Retinal pigment epithelial cell (primary cell): ENCODE measurements around the gene UBE2V1.

ENCODE experiments used
- DNase-seq: peaks from one replicate; pipeline ENCODE4 v3.0.0-alpha.2; 2010; ENCODE audit warnings: low read depth
- H3K4me3 ChIP-seq: 2 replicates; pipeline ENCODE4 v1.5.1; 2011; ENCODE audit warnings: mild to moderate bottlenecking, low read length, control low read depth, moderate library complexity
- CTCF ChIP-seq: conservative IDR thresholded peaks from 2 replicates; pipeline ENCODE4 v1.5.1; 2011; ENCODE audit warnings: low read depth, low read length, control low read depth, inconsistent platforms

The UBE2V1 gene

GRCh38 chr20:50077818-50078601 lies 34.9 kb downstream of the UBE2V1 start:
- no peak for TF ChIP-seq CTCF
- no peak for DNase-seq
- H3K4me3 ChIP-seq: no peak overlapping the region

- TF ChIP-seq CTCF: no peak
- no peak for DNase-seq
- no peak overlapping the region for H3K4me3 ChIP-seq
Measured at GRCh38 chr20:50073500-50073899, 39.5 kb downstream of the UBE2V1 start.

GRCh38 chr20:50071039-50071888 lies 41.7 kb downstream of the UBE2V1 start:
- DNase-seq: peak; percentile 20
- peak; percentile 97 for TF ChIP-seq CTCF
- peak overlapping the region; percentile 44 for H3K4me3 ChIP-seq

GRCh38 chr20:50070361-50070760 lies 42.6 kb downstream of the UBE2V1 start:
- no peak for TF ChIP-seq CTCF
- no peak for DNase-seq
- H3K4me3 ChIP-seq: no peak overlapping the region

GRCh38 chr20:50068041-50068651 lies 44.8 kb downstream of the UBE2V1 start:
- no peak for DNase-seq
- H3K4me3 ChIP-seq: no peak overlapping the region
- no peak for TF ChIP-seq CTCF

- DNase-seq: no peak
- no peak for TF ChIP-seq CTCF
- H3K4me3 ChIP-seq: no peak overlapping the region
Measured at GRCh38 chr20:50067461-50067860, 45.5 kb downstream of the UBE2V1 start.
